ENCODE data around the gene UCHL1. TPM values are rescaled to one million over a fixed set of nuclear protein-coding genes. Genes with fewer than 3 reads are reported as not detected.

Gene UCHL1
- total RNA-seq, 1 donor from 2014 or later = 7.2 TPM

DNA sequence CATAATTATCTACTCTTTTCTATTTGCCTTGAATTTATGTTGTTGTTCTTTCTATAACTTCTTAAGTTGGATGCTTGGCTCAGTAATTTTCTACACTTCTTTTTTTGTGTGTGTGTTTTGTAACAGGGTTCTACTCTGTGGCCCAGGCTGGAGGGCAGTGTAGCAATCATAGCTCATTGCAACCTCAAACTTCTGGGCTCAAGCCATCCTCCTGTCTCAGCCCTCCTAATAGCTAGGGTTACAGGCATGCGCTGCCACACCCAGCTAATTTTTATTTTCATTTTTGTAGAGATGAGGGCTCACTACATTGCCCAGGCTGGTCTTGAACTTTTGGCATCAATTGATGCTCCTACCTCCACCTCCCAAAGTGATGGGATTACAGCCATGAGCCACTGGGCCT is 20.7 kb upstream of the UCHL1 start:
- H3K9me3 ChIP-seq = no peaks in the 10 kb centered on the region
- no peak for ATAC-seq
- H3K27ac ChIP-seq = no peak overlapping the region
- no peaks in the 10 kb centered on the region for H3K4me1 ChIP-seq
- intact Hi-C loops (cut with DNase I) = no loop called here
- TF ChIP-seq CTCF (IDR thresholded peaks at IDR 0.05) = no peak
- no peaks in the 10 kb centered on the region for H3K27me3 ChIP-seq
- H3K4me3 ChIP-seq = no peak overlapping the region
- DNase-seq = no peak
- no peaks in the 10 kb centered on the region for H3K36me3 ChIP-seq

DNA sequence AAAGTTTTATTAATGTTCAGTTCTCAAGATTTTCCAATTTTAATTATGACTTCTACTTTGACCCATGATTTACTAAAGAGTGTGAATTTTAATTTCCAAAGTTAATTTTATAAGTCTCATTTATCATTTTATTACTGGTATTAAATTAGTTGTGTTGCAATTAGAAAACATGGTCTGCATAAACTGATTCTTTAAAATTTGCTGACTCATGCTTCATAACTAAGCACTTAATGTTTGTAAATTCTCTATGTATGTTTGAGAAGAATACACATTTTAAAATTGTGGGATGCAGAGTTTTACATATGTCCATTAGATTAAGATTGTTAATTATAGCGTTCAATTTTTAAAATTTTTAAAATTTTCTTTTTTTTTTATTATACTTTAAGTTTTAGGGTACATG is 20.2 kb upstream of the UCHL1 start:
- TF ChIP-seq CTCF (IDR thresholded peaks at IDR 0.05) = no peak
- Histone ChIP-seq H3K4me1 (no peaks in the 10 kb centered on the region), H3K27ac (no peak overlapping the region), H3K27me3 (no peaks in the 10 kb centered on the region), H3K9me3 (no peaks in the 10 kb centered on the region), H3K36me3 (no peaks in the 10 kb centered on the region), H3K4me3 (no peak overlapping the region)
- DNase-seq (no peak), ATAC-seq (no peak)
- intact Hi-C loops (cut with DNase I) = no loop called here

DNA sequence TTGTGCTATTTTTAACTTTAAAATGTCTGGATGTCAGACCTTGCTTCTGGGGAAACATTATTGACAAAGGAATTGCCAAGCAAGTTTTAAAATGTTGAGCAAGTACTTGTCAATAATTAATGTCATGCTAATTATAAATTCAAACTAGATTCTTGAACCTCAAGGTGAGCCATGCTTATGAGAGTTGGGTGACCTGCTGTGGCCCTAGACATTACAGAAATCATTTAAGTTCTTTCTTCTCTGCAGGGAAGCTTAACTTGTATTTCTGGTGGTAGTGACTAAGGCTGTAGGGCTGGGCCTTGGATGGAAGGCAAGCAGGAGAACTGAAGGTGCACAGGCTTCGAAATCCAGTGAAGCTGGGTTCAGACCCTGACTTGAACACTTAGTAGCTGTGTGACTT is 14.8 kb upstream of the UCHL1 start:
- DNase-seq = no peak
- Histone ChIP-seq H3K4me3 (no peak overlapping the region), H3K27ac (no peak overlapping the region), H3K9me3 (no peaks in the 10 kb centered on the region), H3K36me3 (no peaks in the 10 kb centered on the region), H3K27me3 (no peaks in the 10 kb centered on the region), H3K4me1 (no peaks in the 10 kb centered on the region)
- ATAC-seq = no peak
- no peak for TF ChIP-seq CTCF (IDR thresholded peaks at IDR 0.05)
- intact Hi-C loops (cut with DNase I) = no loop called here

DNA sequence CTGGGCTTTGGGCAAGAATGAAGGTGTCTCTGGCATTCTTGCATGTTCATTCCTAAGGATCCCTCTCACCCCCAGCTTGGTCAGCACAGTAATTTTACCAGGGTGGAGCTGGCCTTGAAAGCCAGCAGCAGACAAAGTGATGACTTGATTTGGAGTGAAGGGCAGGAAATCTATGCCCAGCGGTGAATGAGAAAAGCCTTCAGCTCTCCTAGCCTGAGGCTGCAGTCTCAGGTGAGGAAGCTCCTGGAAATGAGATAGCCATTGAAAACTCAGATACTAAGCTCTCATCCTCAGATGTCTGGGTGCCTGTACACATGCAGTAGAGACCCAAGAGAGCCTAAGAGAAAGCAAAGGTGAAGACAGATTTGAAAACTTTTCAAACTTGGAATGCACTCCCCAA is 10.7 kb upstream of the UCHL1 start:
- peaks cover 9% of the 10 kb centered on the region for H3K27me3 ChIP-seq
- intact Hi-C loops (cut with DNase I) = no loop called here
- no peak overlapping the region for H3K4me3 ChIP-seq
- no peak for ATAC-seq
- H3K4me1 ChIP-seq = no peaks in the 10 kb centered on the region
- no peak for DNase-seq
- no peaks in the 10 kb centered on the region for H3K36me3 ChIP-seq
- no peak for TF ChIP-seq CTCF (IDR thresholded peaks at IDR 0.05)
- H3K9me3 ChIP-seq = no peaks in the 10 kb centered on the region
- H3K27ac ChIP-seq = no peak overlapping the region

- Histone ChIP-seq H3K4me3 (peak overlapping the region; percentile 54), H3K9me3 (no peaks in the 10 kb centered on the region), H3K4me1 (peaks cover 16% of the 10 kb centered on the region), H3K36me3 (no peaks in the 10 kb centered on the region), H3K27me3 (peaks cover 34% of the 10 kb centered on the region), H3K27ac (no peak overlapping the region)
- ATAC-seq (no peak), DNase-seq (no peak)
- intact Hi-C loops (cut with DNase I) = no loop called here
- no peak for TF ChIP-seq CTCF (IDR thresholded peaks at IDR 0.05)
These were observed 493 bp upstream of the UCHL1 start for GRCh38 chr4:41256131-41256739.
